Choroid plexus epithelial cell (primary cell): ENCODE measurements around the gene RND1.
"Not testable (repeated sequence)": the region's sequence is repeated elsewhere in the genome, so short reads cannot be mapped to it uniquely, and the experiment has no call there.

Experiments
- DNase-seq: peaks from one replicate; pipeline ENCODE4 v3.0.0-alpha.2; 2010; ENCODE audit warnings: low read depth
- H3K4me3 ChIP-seq: 2 replicates; pipeline ENCODE4 v1.5.1; 2011; ENCODE audit warnings: low read depth, mild to moderate bottlenecking, control low read depth, low read length, moderate library complexity
- CTCF ChIP-seq: conservative IDR thresholded peaks from 2 replicates; pipeline ENCODE4 v1.5.1; 2011; ENCODE audit warnings: low read depth, mild to moderate bottlenecking, control low read depth, inconsistent platforms, low read length, moderate library complexity

Gene RND1

DNA sequence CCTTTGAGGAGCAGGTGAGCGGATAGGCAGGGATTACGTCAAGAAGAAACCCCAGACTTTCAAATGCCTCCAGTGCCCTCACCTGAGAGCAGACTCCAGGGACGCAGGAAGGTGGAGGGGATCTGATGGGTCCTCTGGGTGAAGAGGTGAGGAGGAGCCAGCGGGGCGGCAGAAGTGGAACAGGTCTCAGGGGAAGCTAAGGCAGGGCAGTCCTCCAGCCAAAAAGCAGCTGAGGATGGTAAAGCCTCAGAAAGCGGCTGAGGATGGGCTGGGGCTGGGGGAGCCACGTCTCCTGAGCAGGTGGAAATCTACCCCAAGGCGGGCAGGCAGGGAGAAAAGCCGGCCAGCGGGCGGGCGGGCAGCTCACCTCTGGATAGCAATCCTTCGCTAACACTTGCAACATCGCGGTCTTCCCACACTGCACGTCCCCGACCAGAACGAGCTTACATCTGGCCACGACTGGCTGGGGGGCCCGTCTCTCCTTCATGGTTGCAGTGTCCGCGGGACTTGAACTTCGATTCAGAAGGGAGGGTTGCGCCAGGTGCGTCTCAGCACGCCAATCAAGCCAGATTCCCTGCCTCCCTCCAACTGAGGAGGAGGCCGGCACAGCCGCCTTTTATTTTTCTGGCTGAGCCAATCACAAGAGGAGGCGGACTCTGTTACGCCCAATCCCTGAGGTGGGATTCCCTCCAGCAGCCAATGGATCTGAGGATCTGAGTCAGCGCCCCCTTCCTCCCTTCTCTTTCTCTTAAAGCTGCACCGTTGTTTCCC lies at the start of gene RND1:
Gene RND1, minus strand, starts transcription at position 590 of the 771 bp plus-strand sequence. Its CDS starts 103 bp downstream, at position 487.
- peak; percentile 94 for DNase-seq
- peak; percentile 19 for TF ChIP-seq CTCF
- H3K4me3 ChIP-seq = peak within 1 kb of the TSS; percentile 61

GRCh38 chr12:48910196-48910595 lies 44.5 kb upstream of the RND1 start:
- TF ChIP-seq CTCF = no peak
- DNase-seq = no peak
- no peak overlapping the region for H3K4me3 ChIP-seq

DNA sequence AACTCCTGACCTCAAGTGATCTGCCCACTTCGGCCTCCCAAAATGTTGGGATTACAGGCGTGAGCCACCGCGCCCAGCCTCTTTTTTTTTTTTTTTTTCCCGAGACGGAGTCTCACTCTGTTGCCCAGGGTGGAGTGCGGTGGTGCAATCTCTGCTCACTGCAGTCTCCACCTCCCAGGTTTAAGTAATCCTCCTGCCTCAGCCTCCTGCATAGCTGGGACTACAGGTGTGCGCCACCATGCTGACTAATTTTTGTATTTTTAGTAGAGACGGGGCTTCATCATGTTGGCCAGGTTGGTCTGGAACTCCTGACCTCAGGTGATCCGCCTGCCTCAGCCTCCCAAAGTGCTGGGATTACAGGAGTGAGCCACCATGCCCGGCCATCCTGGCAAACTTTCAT lies 44.0 kb upstream of the RND1 start:
- not testable (repeated sequence) for H3K4me3 ChIP-seq, DNase-seq

DNA sequence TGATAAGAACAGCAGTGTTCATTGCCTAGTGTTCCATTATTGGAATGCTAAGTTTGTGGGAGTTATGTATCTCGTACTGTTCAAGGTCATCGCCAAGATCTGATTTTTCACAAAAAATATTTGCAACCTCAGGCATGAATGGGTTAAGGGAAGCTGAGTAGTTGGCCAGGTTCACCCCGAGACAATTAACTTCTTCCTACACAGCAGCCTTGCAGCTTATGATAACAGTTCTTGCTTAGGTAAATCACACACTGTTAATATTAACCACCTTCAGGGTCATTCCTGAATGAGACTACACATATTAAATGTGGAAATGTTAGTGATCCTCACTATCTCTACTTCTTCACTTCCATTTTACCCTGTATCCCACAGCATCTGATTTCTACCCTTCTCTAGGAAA lies 41.6 kb upstream of the RND1 start:
- no peak for TF ChIP-seq CTCF

DNA sequence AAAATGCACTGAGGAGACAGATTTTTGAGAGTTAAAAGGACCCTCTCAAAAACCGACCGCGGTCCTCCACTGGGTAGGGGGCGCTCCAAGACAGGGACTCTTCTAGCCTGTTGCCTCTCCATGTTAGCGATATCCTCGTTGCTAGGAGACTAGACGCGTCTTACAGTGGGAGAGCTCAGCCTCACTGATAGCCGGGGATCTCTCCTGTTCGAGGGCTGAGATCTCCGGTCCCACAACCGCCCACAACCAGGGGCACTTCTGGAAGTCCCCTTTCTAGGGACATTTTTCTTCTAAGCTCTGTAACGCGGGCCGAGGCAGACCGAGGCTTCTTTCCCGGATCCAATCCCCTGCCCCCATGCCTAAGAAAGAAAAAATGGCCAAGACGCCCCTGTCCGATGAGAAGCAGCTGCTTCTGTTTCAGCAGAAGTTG lies 38.3 kb upstream of the RND1 start:
- DNase-seq = peak; percentile 94
- peak overlapping the region; percentile 50 for H3K4me3 ChIP-seq

More for the DNA sequence above, 41.6 kb upstream of the RND1 start:
- DNase-seq = no peak
- H3K4me3 ChIP-seq = no peak overlapping the region

DNA sequence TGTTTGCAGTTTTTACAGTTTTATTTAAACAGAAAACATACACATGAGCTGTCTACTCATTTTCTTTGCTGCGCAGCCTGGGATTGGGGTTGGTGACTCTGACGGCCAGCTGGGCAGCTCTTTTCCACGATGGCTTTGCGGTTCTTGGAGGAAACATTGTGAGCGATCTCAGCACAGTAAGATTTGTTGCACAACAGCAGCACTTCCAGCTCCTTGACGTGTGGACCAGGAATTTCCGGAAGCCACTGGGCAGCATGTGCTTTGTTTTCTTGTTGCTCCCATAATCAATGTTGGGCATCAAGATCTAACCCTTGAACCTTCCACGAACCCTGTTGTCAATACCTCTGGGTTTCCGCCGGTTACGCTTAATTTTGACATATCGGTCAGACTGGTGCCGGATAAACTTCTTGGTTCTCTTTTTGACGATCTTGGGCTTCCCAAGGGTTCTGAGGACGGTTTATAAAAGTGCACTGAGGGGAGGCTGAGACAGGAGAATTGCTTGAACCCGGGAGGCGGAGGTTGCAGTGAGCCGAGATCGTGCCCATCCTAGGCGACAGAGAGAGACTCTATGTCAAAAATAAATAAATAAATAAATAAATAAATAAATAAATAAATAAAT lies 37.8 kb upstream of the RND1 start:
- H3K4me3 ChIP-seq = no peak overlapping the region
- no peak for TF ChIP-seq CTCF
- peak; percentile 62 for DNase-seq

More for the DNA sequence above, 38.3 kb upstream of the RND1 start:
- peak; percentile 78 for TF ChIP-seq CTCF

DNA sequence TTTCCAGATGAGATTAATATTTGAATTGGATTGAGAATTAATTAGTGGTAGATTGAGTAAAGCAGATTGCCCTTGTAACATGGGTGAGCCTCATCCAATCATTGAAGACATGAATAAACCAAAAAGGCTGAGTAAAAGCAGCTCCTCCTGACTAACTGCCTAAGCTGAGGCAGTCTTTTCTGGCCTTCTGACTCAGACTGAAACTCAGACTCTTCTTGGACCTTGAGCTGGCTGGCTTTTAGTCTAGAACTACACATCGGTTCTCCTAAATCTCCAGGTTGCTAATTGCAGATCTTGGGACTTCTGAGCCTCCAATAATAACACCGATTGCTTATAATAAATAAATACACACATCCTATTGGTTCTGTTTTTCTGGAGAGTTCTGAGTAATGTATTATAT lies 35.6 kb upstream of the RND1 start:
- DNase-seq = peak; percentile 23
- TF ChIP-seq CTCF = no peak
- no peak overlapping the region for H3K4me3 ChIP-seq
